ENCODE results near the gene SIT1. TPM values are rescaled to one million over a fixed set of nuclear protein-coding genes. Genes with fewer than 3 reads are reported as not detected.

SIT1 gene
- total and polyA plus RNA-seq, 7 experiments from 2014 or later = 16.9 to 225 (median 45.9) TPM

- H3K4me1 ChIP-seq (ENCODE audit: control insufficient read depth in 2 of 2, insufficient read depth in 2 of 2, low read length in 2 of 2) = peaks cover 5 to 10% of the 10 kb centered on the region in 2 donors
- no peaks in the 10 kb centered on the region for H3K9me3 ChIP-seq (ENCODE audit: control insufficient read depth in 2 of 3, low read length in 3 of 3)
- CTCF ChIA-PET = interaction anchor here (0.6 to 7.1 kb wide), 29 partner anchors 8 to 711 kb away, joined by 3 to 107 read pairs (median 4); partner anchors contain the start of genes ARHGEF39, CA9, CCDC107 and CD72
- H3K36me3 ChIP-seq (ENCODE audit: control insufficient read depth in 2 of 3, insufficient read depth in 3 of 3, low read length in 3 of 3) = peaks cover 12 to 44% (median 13%) of the 10 kb centered on the region in 3 experiments
- POLR2A ChIA-PET = interaction anchor here (0.7 to 4.0 kb wide), 7 partner anchors 8 to 80 kb away, joined by 3 to 36 read pairs (median 11); partner anchors contain the start of genes CREB3, SIT1 and TLN1
- Mint-ChIP-seq H3K9me3 (no peaks in the 10 kb centered on the region), H3K4me1 (peaks cover 13 to 21% (median 19%) of the 10 kb centered on the region in 7 donors), H3K27me3 (no peaks in the 10 kb centered on the region), H3K27ac (peak overlapping the region in 2 of 9 donors; percentile 79 to 85), H3K36me3 (peaks cover 0 to 23% (median 0%) of the 10 kb centered on the region in 5 donors), H3K4me3 (no peak overlapping the region)
- DNase-seq (no peak), ATAC-seq (no peak)
- intact Hi-C loops (cut with micrococcal nuclease) = loop anchor here (1.0 to 2.0 kb wide), 8 partner anchors 33 to 186 kb away; partner anchors contain the start of genes CCDC107 (in 2 of the 2) and RMRP (in 2 of the 2)
- H3K4me3 ChIP-seq (ENCODE audit: low read length) = no peak overlapping the region
- H3K27ac ChIP-seq (ENCODE audit: low read depth, low read length) = no peak overlapping the region
- no peaks in the 10 kb centered on the region for H3K27me3 ChIP-seq (ENCODE audit: control insufficient read depth in 2 of 2, insufficient read depth in 2 of 2, low read length in 2 of 2)
Observed at GRCh38 chr9:35695943-35696401, 45.2 kb upstream of the SIT1 start.

- Histone ChIP-seq H3K4me1 (ENCODE audit: control insufficient read depth in 2 of 2, insufficient read depth in 2 of 2, low read length in 2 of 2) (peaks cover 5% of the 10 kb centered on the region in 2 donors), H3K4me3 (ENCODE audit: low read length) (no peak overlapping the region), H3K27ac (ENCODE audit: low read depth, low read length) (no peak overlapping the region), H3K27me3 (ENCODE audit: control insufficient read depth in 2 of 2, insufficient read depth in 2 of 2, low read length in 2 of 2) (no peaks in the 10 kb centered on the region), H3K9me3 (ENCODE audit: control insufficient read depth in 2 of 3, low read length in 3 of 3) (no peaks in the 10 kb centered on the region), H3K36me3 (ENCODE audit: control insufficient read depth in 2 of 3, insufficient read depth in 3 of 3, low read length in 3 of 3) (peaks cover 0 to 3% (median 0%) of the 10 kb centered on the region in 3 experiments)
- H3K4me1 Mint-ChIP-seq = peaks cover 21 to 37% (median 30%) of the 10 kb centered on the region in 7 donors
- no peaks in the 10 kb centered on the region for H3K9me3 Mint-ChIP-seq
- no peak for ATAC-seq
- ChIA-PET POLR2A (interaction anchor here (0.8 to 2.8 kb wide), 11 partner anchors 9 to 87 kb away, joined by 3 to 13 read pairs (median 5); partner anchors contain the start of genes ARHGEF39, CCDC107, RMRP and SIT1), CTCF (interaction anchor here (0.5 to 5.4 kb wide), 9 partner anchors 10 to 1058 kb away, joined by 3 to 29 read pairs (median 3); partner anchors contain the start of genes CCDC107 and RMRP)
- no peak for DNase-seq
- H3K27ac Mint-ChIP-seq = peak overlapping the region in 8 of 9 donors; percentile 10 to 95 (median 64)
- peak overlapping the region; percentile 70 to 94 (median 88) for H3K4me3 Mint-ChIP-seq
- intact Hi-C loops (cut with micrococcal nuclease) = loop anchor here (1.0 to 2.0 kb wide), 3 partner anchors 15 to 75 kb away; partner anchors contain the start of genes CCDC107 (in 2 of the 2) and RMRP (in 2 of the 2)
- no peaks in the 10 kb centered on the region for H3K27me3 Mint-ChIP-seq
- peaks cover 0 to 6% (median 0%) of the 10 kb centered on the region in 5 donors for H3K36me3 Mint-ChIP-seq
Observed at GRCh38 chr9:35691757-35692301, 41.1 kb upstream of the SIT1 start.

GRCh38 chr9:35691334-35691650 is 40.6 kb upstream of the SIT1 start:
- Mint-ChIP-seq H3K4me1 (peaks cover 16 to 32% (median 26%) of the 10 kb centered on the region in 7 donors), H3K4me3 (peak overlapping the region; percentile 80 to 94 (median 88)), H3K27me3 (no peaks in the 10 kb centered on the region), H3K36me3 (peaks cover 0 to 2% (median 0%) of the 10 kb centered on the region in 5 donors), H3K27ac (peak overlapping the region; percentile 10 to 95 (median 74)), H3K9me3 (no peaks in the 10 kb centered on the region)
- H3K4me1 ChIP-seq (ENCODE audit: control insufficient read depth in 2 of 2, insufficient read depth in 2 of 2, low read length in 2 of 2) = peaks cover 0 to 5% of the 10 kb centered on the region in 2 donors
- ATAC-seq = peak; percentile 28
- ChIA-PET POLR2A (interaction anchor here (0.9 to 2.8 kb wide), 12 partner anchors 16 to 121 kb away, joined by 3 to 13 read pairs (median 4); partner anchors contain the start of genes ARHGEF39, CCDC107, RMRP and SIT1), CTCF (interaction anchor here (0.6 to 5.4 kb wide), 5 partner anchors 33 to 1057 kb away, joined by 3 to 29 read pairs (median 3); partner anchors contain the start of genes CCDC107 and RMRP)
- no peaks in the 10 kb centered on the region for H3K36me3 ChIP-seq (ENCODE audit: control insufficient read depth in 2 of 3, insufficient read depth in 3 of 3, low read length in 3 of 3)
- no peaks in the 10 kb centered on the region for H3K9me3 ChIP-seq (ENCODE audit: control insufficient read depth in 2 of 3, low read length in 3 of 3)
- intact Hi-C loops (cut with micrococcal nuclease) = loop anchor here (1.0 to 2.0 kb wide), 3 partner anchors 14 to 74 kb away; partner anchors contain the start of genes CCDC107 (in 2 of the 2) and RMRP (in 2 of the 2)
- peak in 1 of 9 donors; percentile 7 for DNase-seq
- H3K27ac ChIP-seq (ENCODE audit: low read depth, low read length) = peak overlapping the region; percentile 70
- peak overlapping the region; percentile 65 for H3K4me3 ChIP-seq (ENCODE audit: low read length)
- no peaks in the 10 kb centered on the region for H3K27me3 ChIP-seq (ENCODE audit: control insufficient read depth in 2 of 2, insufficient read depth in 2 of 2, low read length in 2 of 2)

GRCh38 chr9:35690614-35691333 is 40.0 kb upstream of the SIT1 start:
- intact Hi-C loops (cut with micrococcal nuclease) = loop anchor here (1.0 to 2.0 kb wide), 4 partner anchors 14 to 74 kb away; partner anchors contain the start of genes CCDC107 (in 2 of the 2) and RMRP (in 2 of the 2)
- peak overlapping the region; percentile 70 for H3K27ac ChIP-seq (ENCODE audit: low read depth, low read length)
- DNase-seq = peak in 7 of 9 donors; percentile 21 to 52 (median 31)
- no peaks in the 10 kb centered on the region for H3K9me3 Mint-ChIP-seq
- peak; percentile 50 for ATAC-seq
- no peaks in the 10 kb centered on the region for H3K9me3 ChIP-seq (ENCODE audit: control insufficient read depth in 2 of 3, low read length in 3 of 3)
- H3K4me1 Mint-ChIP-seq = peaks cover 16 to 31% (median 25%) of the 10 kb centered on the region in 7 donors
- peak overlapping the region; percentile 65 for H3K4me3 ChIP-seq (ENCODE audit: low read length)
- H3K27me3 ChIP-seq (ENCODE audit: control insufficient read depth in 2 of 2, insufficient read depth in 2 of 2, low read length in 2 of 2) = no peaks in the 10 kb centered on the region
- ChIA-PET CTCF (interaction anchor here (5.4 kb wide), 1 partner anchor 32 kb away, joined by 29 read pairs; the partner anchor contains the start of genes CCDC107 and RMRP), POLR2A (interaction anchor here (0.7 to 2.8 kb wide), 14 partner anchors 16 to 122 kb away, joined by 3 to 13 read pairs (median 4); partner anchors contain the start of genes ARHGEF39, CCDC107, RMRP and SIT1)
- H3K27me3 Mint-ChIP-seq = no peaks in the 10 kb centered on the region
- H3K4me1 ChIP-seq (ENCODE audit: control insufficient read depth in 2 of 2, insufficient read depth in 2 of 2, low read length in 2 of 2) = peaks cover 0 to 5% of the 10 kb centered on the region in 2 donors
- H3K27ac Mint-ChIP-seq = peak overlapping the region; percentile 10 to 95 (median 74)
- H3K36me3 Mint-ChIP-seq = peaks cover 0 to 1% (median 0%) of the 10 kb centered on the region in 5 donors
- peak overlapping the region; percentile 80 to 94 (median 88) for H3K4me3 Mint-ChIP-seq
- no peaks in the 10 kb centered on the region for H3K36me3 ChIP-seq (ENCODE audit: control insufficient read depth in 2 of 3, insufficient read depth in 3 of 3, low read length in 3 of 3)

GRCh38 chr9:35690294-35690613 is 39.5 kb upstream of the SIT1 start:
- CTCF ChIA-PET = interaction anchor here (5.4 kb wide), 1 partner anchor 32 kb away, joined by 29 read pairs; the partner anchor contains the start of genes CCDC107 and RMRP
- ATAC-seq = peak; percentile 18
- Histone ChIP-seq H3K27ac (ENCODE audit: low read depth, low read length) (peak overlapping the region; percentile 70), H3K4me3 (ENCODE audit: low read length) (peak overlapping the region; percentile 65), H3K4me1 (ENCODE audit: control insufficient read depth in 2 of 2, insufficient read depth in 2 of 2, low read length in 2 of 2) (peaks cover 0 to 5% of the 10 kb centered on the region in 2 donors), H3K36me3 (ENCODE audit: control insufficient read depth in 2 of 3, insufficient read depth in 3 of 3, low read length in 3 of 3) (peaks cover 0 to 1% (median 0%) of the 10 kb centered on the region in 3 experiments), H3K9me3 (ENCODE audit: control insufficient read depth in 2 of 3, low read length in 3 of 3) (no peaks in the 10 kb centered on the region), H3K27me3 (ENCODE audit: control insufficient read depth in 2 of 2, insufficient read depth in 2 of 2, low read length in 2 of 2) (no peaks in the 10 kb centered on the region)
- POLR2A ChIA-PET = interaction anchor here (0.7 to 2.8 kb wide), 9 partner anchors 15 to 122 kb away, joined by 3 to 13 read pairs (median 4); partner anchors contain the start of genes CCDC107, RMRP, SIT1 and SPAG8
- peaks cover 0 to 1% (median 0%) of the 10 kb centered on the region in 5 donors for H3K36me3 Mint-ChIP-seq
- peaks cover 16 to 31% (median 25%) of the 10 kb centered on the region in 7 donors for H3K4me1 Mint-ChIP-seq
- intact Hi-C loops (cut with micrococcal nuclease) = loop anchor here (1.0 to 2.0 kb wide), 3 partner anchors 13 to 73 kb away; no protein-coding TSS in a partner anchor
- no peaks in the 10 kb centered on the region for H3K9me3 Mint-ChIP-seq
- H3K4me3 Mint-ChIP-seq = peak overlapping the region; percentile 80 to 94 (median 86)
- DNase-seq = peak in 1 of 9 donors; percentile 15
- H3K27ac Mint-ChIP-seq = peak overlapping the region in 4 of 9 donors; percentile 12 to 82 (median 60)
- H3K27me3 Mint-ChIP-seq = no peaks in the 10 kb centered on the region

All from naive thymus-derived CD4-positive, alpha-beta T cell (primary cell).